K562 (cell line): Measurements from ENCODE around the gene MCM9. TPM values are rescaled to one million over a fixed set of nuclear protein-coding genes. Genes with fewer than 3 reads are reported as not detected.

Source experiments
- ATAC-seq: fragments of 200-7000 bp; cut with Tn5 transposase; 3 replicates; pipeline ENCODE4 v1.9.1; 2020; ENCODE audit warnings: moderate library complexity
- BruUV-seq: library from RNA; stranded (reverse); fragments of 400-500 nt; replicated peaks from 2 replicates; lab custom pipeline; 2021; lab: Mats Ljungman, UMichigan
- CTCF ChIA-PET: fragments of 300-600 bp; formaldehyde crosslinking; extraction: SDS; loops from one replicate; lab custom pipeline; 2021; ENCODE audit warnings: low intra/inter-chr PET ratio; lab: Yijun Ruan, JAX
- POLR2A ChIA-PET: fragments of 300-600, 350-650 bp; sonication (Branson Sonifier 250); formaldehyde crosslinking; extraction: SDS; loops from one replicate; lab custom pipeline; 2021; ENCODE audit warnings: antibody characterized with exemption, inconsistent platforms; lab: Yijun Ruan, JAX
- DNase-seq, 4 experiments: peaks; one replicate each; pipeline versions ENCODE4 v3.0.0 to v3.0.0-alpha.2; 2011 to 2018; ENCODE audit warnings: low spot score in 3 of 4, mixed read lengths in 3 of 4; ENCODE audit errors: extremely low read depth in 1 of 4
- FAIRE-seq: peaks from 2 replicates; lab custom pipeline; 2011; peaks lifted over from hg19 to GRCh38; lab: Jason Lieb, UNC
- H2AFZ ChIP-seq: 2 replicates; pipeline ENCODE4 v1.6.0; 2011; ENCODE audit warnings: low read depth, low read length, control low read depth, inconsistent platforms
- H3K27ac ChIP-seq: fragments of 200-600 bp; 3 replicates; pipeline ENCODE4 v1.8.0; 2011; ENCODE audit warnings: low read depth, mild to moderate bottlenecking, control low read depth, inconsistent platforms, low read length, moderate library complexity, mixed read lengths; ENCODE audit errors: extremely low read depth
- H3K27me3 ChIP-seq, 2 experiments: fragments of 300-600 bp in 1 of 2; 2 replicates in 1 of 2; 3 replicates in 1 of 2; pipeline versions ENCODE4 v1.6.0 to v1.8.0; 2011; ENCODE audit warnings: inconsistent platforms in 2 of 2, low read length in 2 of 2, mild to moderate bottlenecking in 1 of 2, mixed read lengths in 1 of 2, moderate library complexity in 1 of 2; ENCODE audit not compliant: control insufficient read depth in 2 of 2, insufficient read depth in 2 of 2
- H3K36me3 ChIP-seq: fragments of 300-600 bp; 3 replicates; pipeline ENCODE4 v1.8.0; 2011; ENCODE audit warnings: mild to moderate bottlenecking, low read length, inconsistent platforms; ENCODE audit not compliant: control insufficient read depth, insufficient read depth
- H3K4me1 ChIP-seq, 2 experiments: fragments of 200-600 bp in 1 of 2; replicated peaks in 1 of 2; 2 replicates in 1 of 2; 3 replicates in 1 of 2; pipeline versions ENCODE4 v1.5.1 to v1.8.0; 2011; ENCODE audit warnings: inconsistent platforms in 2 of 2, low read length in 2 of 2, mild to moderate bottlenecking in 1 of 2, mixed read lengths in 1 of 2, moderate library complexity in 1 of 2; ENCODE audit not compliant: control insufficient read depth in 2 of 2, insufficient read depth in 2 of 2
- H3K4me2 ChIP-seq: 2 replicates; pipeline ENCODE4 v1.6.1; 2011; ENCODE audit warnings: low read length, control low read depth, inconsistent platforms, mixed read lengths; ENCODE audit not compliant: insufficient read depth
- H3K4me3 ChIP-seq: fragments of 200-600 bp; sonication (generic), shearing (Covaris generic); 2 replicates; pipeline ENCODE4 v1.5.1; 2016; ENCODE audit warnings: control low read depth, inconsistent platforms
- H3K79me2 ChIP-seq: fragments of 200-600 bp; 3 replicates; pipeline ENCODE4 v1.8.0; 2011; ENCODE audit warnings: low read length, inconsistent platforms; ENCODE audit not compliant: control insufficient read depth, insufficient read depth
- H3K9ac ChIP-seq, 2 experiments: 2 replicates each; pipeline versions ENCODE4 v1.6.0 to v1.6.1; 2011; ENCODE audit warnings: low read depth in 2 of 2, low read length in 2 of 2, control low read depth in 1 of 2, inconsistent platforms in 1 of 2, mild to moderate bottlenecking in 1 of 2, mixed read lengths in 1 of 2; ENCODE audit not compliant: insufficient read depth in 1 of 2
- H3K9me1 ChIP-seq: one replicate; pipeline ENCODE4 v1.6.0; 2011; ENCODE audit warnings: inconsistent platforms, mild to moderate bottlenecking, low read length, moderate library complexity; ENCODE audit not compliant: control insufficient read depth, insufficient read depth
- H3K9me3 ChIP-seq: replicated peaks from 2 replicates; pipeline ENCODE4 v1.5.1; 2011; ENCODE audit warnings: low read depth, low read length, inconsistent platforms; ENCODE audit not compliant: control insufficient read depth, insufficient read depth
- H4K20me1 ChIP-seq: replicated peaks from 2 replicates; pipeline ENCODE4 v1.6.1; 2011; ENCODE audit warnings: low read length, inconsistent platforms, mixed read lengths; ENCODE audit not compliant: control insufficient read depth, insufficient read depth
- ARHGAP35 ChIP-seq: fragments of 450-650 bp; IDR thresholded peaks from 2 replicates; pipeline ENCODE4 v1.6.1; 2018; ENCODE audit not compliant: partially characterized antibody
- BRF2 ChIP-seq: IDR thresholded peaks from 3 replicates; pipeline ENCODE4 v1.6.1; 2011; ENCODE audit warnings: borderline replicate concordance, mild to moderate bottlenecking; ENCODE audit not compliant: insufficient read length, insufficient read depth
- E2F3 ChIP-seq: fragments of 250-450 bp; sonication (Bioruptor Pico); IDR thresholded peaks from 2 replicates; pipeline ENCODE4 v1.4.0; 2020; ENCODE audit warnings: mild to moderate bottlenecking
- E2F4 ChIP-seq: sonication (generic); formaldehyde crosslinking; IDR thresholded peaks from 2 replicates; pipeline ENCODE4 v1.8.0; 2022; ENCODE audit warnings: mild to moderate bottlenecking, low read depth, missing genetic modification reagents
- E2F5 ChIP-seq: sonication (generic); formaldehyde crosslinking; IDR thresholded peaks from 2 replicates; pipeline ENCODE4 v1.8.0; 2022; ENCODE audit warnings: mild to moderate bottlenecking, missing genetic modification reagents
- ETV5 ChIP-seq: sonication (generic); formaldehyde crosslinking; IDR thresholded peaks from 2 replicates; pipeline ENCODE4 v1.4.0; 2020; ENCODE audit warnings: low read depth, mild to moderate bottlenecking, missing genetic modification reagents
- GABPB1 ChIP-seq: sonication (generic); formaldehyde crosslinking; IDR thresholded peaks from 2 replicates; pipeline ENCODE4 v1.8.0; 2022; ENCODE audit warnings: mild to moderate bottlenecking, missing genetic modification reagents
- KAT2B ChIP-seq: IDR thresholded peaks from one replicate; pipeline ENCODE4 v1.6.1; 2012; ENCODE audit warnings: low read depth, mild to moderate bottlenecking, control low read depth, inconsistent platforms, low read length, moderate library complexity
- KLF16 ChIP-seq: IDR thresholded peaks from 2 replicates; pipeline ENCODE4 v1.6.1; 2016; ENCODE audit warnings: antibody characterized with exemption
- PHB2 ChIP-seq: fragments of 450-650 bp; IDR thresholded peaks from 2 replicates; pipeline ENCODE4 v1.6.1; 2017; ENCODE audit warnings: low read depth
- PHTF2 ChIP-seq: fragments of 250-450 bp; sonication (Bioruptor Pico); IDR thresholded peaks from 2 replicates; pipeline ENCODE4 v1.5.0; 2021; ENCODE audit warnings: mild to moderate bottlenecking
- RAD21 ChIP-seq, 2 experiments: fragments of 250-450 bp in 1 of 2; fragments of 450-650 bp in 1 of 2; sonication (Bioruptor Pico) in 1 of 2; formaldehyde crosslinking in 1 of 2; IDR thresholded peaks in 1 of 2; conservative IDR thresholded peaks in 1 of 2; 2 replicates each; pipeline versions ENCODE4 v1.4.0 to v1.8.0; 2020 to 2022; ENCODE audit warnings: mild to moderate bottlenecking in 2 of 2, moderate library complexity in 1 of 2
- RBFOX2 ChIP-seq: fragments of 200-400 bp; formaldehyde crosslinking; IDR thresholded peaks from 2 replicates; pipeline ENCODE4 v1.6.1; 2017; ENCODE audit warnings: low read depth, mild to moderate bottlenecking, low read length, moderate library complexity
- TEAD4 ChIP-seq, 2 experiments: sonication (generic) in 1 of 2; formaldehyde crosslinking in 1 of 2; IDR thresholded peaks; 2 replicates each; pipeline versions ENCODE4 v1.6.1 to v1.8.0; 2012 to 2022; ENCODE audit warnings: borderline replicate concordance in 1 of 2, inconsistent platforms in 1 of 2, low read length in 1 of 2, mild to moderate bottlenecking in 1 of 2, missing genetic modification reagents in 1 of 2
- XRCC4 ChIP-seq: IDR thresholded peaks from one replicate; pipeline ENCODE4 v1.6.1; 2011; ENCODE audit not compliant: insufficient read depth, insufficient read length; ENCODE audit errors: extremely low read depth
- ZKSCAN3 ChIP-seq: fragments of 250-450 bp; sonication (Bioruptor Pico); IDR thresholded peaks from 2 replicates; pipeline ENCODE4 v1.4.0; 2020
- ZNF212 ChIP-seq: fragments of 450-650 bp; formaldehyde crosslinking; IDR thresholded peaks from 2 replicates; pipeline ENCODE4 v1.4.0; 2020; ENCODE audit warnings: mild to moderate bottlenecking
- ZNF3 ChIP-seq: fragments of 250-450 bp; sonication (Bioruptor Pico); IDR thresholded peaks from 2 replicates; pipeline ENCODE4 v1.5.0; 2021; ENCODE audit warnings: mild to moderate bottlenecking, moderate library complexity
- WGBS: fragments of 100-300 bp; shearing (Covaris generic); methylation state at CpG from one replicate; pipeline ENCODE4 v1.1.6; 2016; ENCODE audit warnings: low coverage, mixed read lengths; ENCODE audit not compliant: insufficient coverage; ENCODE audit errors: missing lambda C conversion rate; 5-methylcytosine and 5-hydroxymethylcytosine counted together
- in situ Hi-C: fragments of 300-500 bp; cut with MboI; formaldehyde crosslinking; loops from 4 replicates; pipeline ENCODE4 v1.15.0; 2018; ENCODE audit warnings: inconsistent platforms, mixed read lengths
- intact Hi-C: fragments of 100-400 bp; cut with micrococcal nuclease; formaldehyde crosslinking; loops from 2 replicates; pipeline ENCODE4 v1.14.2; 2022
- polyA plus RNA-seq, 8 experiments: library from polyadenylated mRNA; depleted of rRNA in 4 of 8; stranded (reverse) in 5 of 8; unstranded in 3 of 8; fragments of >200 nt; fragmentation: Nextera tagmentation in 2 of 8; fragmentation: Illumina TruSeq in 1 of 8; extraction: Ambion mirVana in 2 of 8; extraction: Trizol in 1 of 8; gene quantifications; 2 replicates each; pipeline versions ENCODE4 v1.2.1 to v1.2.3, GENCODE V29; 2011 to 2014; ENCODE audit warnings: inconsistent platforms in 1 of 8, missing spikeins in 1 of 8
- total RNA-seq, 7 experiments: library from RNA; depleted of rRNA in 6 of 7; stranded (reverse); fragments of >200 nt in 6 of 7; fragmentation: Illumina TruSeq in 2 of 7; extraction: Trizol in 2 of 7; gene quantifications; 2 replicates each; pipeline versions ENCODE4 v1.2.1 to v1.2.3, GENCODE V29; 2011 to 2021; ENCODE audit warnings: low replicate concordance in 1 of 7

Gene MCM9
- total and polyA plus RNA-seq, 9 of the 15 experiments (the other 6 are each of a cell fraction or from before 2014, with no cell fraction given), result 4.8 to 16.7 (median 11.6) TPM

GRCh38 chr6:118939683-118940082 is 4.7 kb upstream of the MCM9 start:
- Histone ChIP-seq H3K27ac (no peak overlapping the region), H4K20me1 (no peaks in the 10 kb centered on the region), H3K36me3 (no peaks in the 10 kb centered on the region), H3K79me2 (peaks cover 15% of the 10 kb centered on the region; the same call in 2 of the 3 replicates), H3K9me3 (peaks cover 13% of the 10 kb centered on the region), H3K4me2 (no peak overlapping the region), H3K9me1 (no peaks in the 10 kb centered on the region), H2AFZ (no peak overlapping the region), H3K27me3 (no peaks in the 10 kb centered on the region), H3K4me1 (peaks cover 0 to 4% of the 10 kb centered on the region in 2 experiments; a peak in 1 of 5 replicates), H3K4me3 (no peak overlapping the region), H3K9ac (no peak overlapping the region)
- FAIRE-seq, result no peak
- no peak for DNase-seq
- ChIA-PET CTCF (no interaction called here), POLR2A (interaction anchor here (0.6 kb wide), 1 partner anchor 578 kb away, joined by 3 read pairs; no protein-coding TSS in a partner anchor)
- no peak for TF ChIP-seq ETV5
- TF ChIP-seq E2F4, result no peak
- no peak for TF ChIP-seq PHTF2 (CRISPR knock-in tag)
- TF ChIP-seq TEAD4 (IDR thresholded peaks at IDR 0.05; ENCODE audit: low read length), result no peak
- no peak for TF ChIP-seq TEAD4 (CRISPR knock-in tag; IDR thresholded peaks at IDR 0.05; ENCODE audit: borderline replicate concordance)
- no peak for TF ChIP-seq ZNF212 (CRISPR knock-in tag)
- TF ChIP-seq E2F3 (CRISPR knock-in tag), result no peak
- no peak for TF ChIP-seq ARHGAP35
- TF ChIP-seq XRCC4, result no peak
- no peak for TF ChIP-seq BRF2
- no peak for TF ChIP-seq RAD21 (CRISPR knock-in tag; conservative IDR thresholded peaks at IDR 0.05 in 1 of 2, IDR thresholded peaks at IDR 0.05 in 1 of 2)
- no peak for TF ChIP-seq RBFOX2
- no peak for TF ChIP-seq ZKSCAN3 (CRISPR knock-in tag)
- TF ChIP-seq KLF16, result no peak
- TF ChIP-seq E2F5 (CRISPR knock-in tag), result no peak
- TF ChIP-seq PHB2, result no peak
- TF ChIP-seq GABPB1 (CRISPR knock-in tag), result no peak
- TF ChIP-seq ZNF3 (CRISPR knock-in tag), result no peak
- no peak for TF ChIP-seq KAT2B
- in situ Hi-C loops (no loop called here), intact Hi-C loops (loop anchor here (10.0 kb wide), 1 partner anchor 785 kb away; no protein-coding TSS in a partner anchor)
- ATAC-seq, result no peak
- no TSS peak for BruUV-seq
- 100% methylated on average over 1 of the region's 1 CpG for WGBS
